NCI-H2107 treated with DMSO at 0.1 percent for 48 hours (cell line): ENCODE measurements around the gene SEZ6L.

ENCODE experiments used
- DNase-seq: peaks from one replicate; lab custom pipeline; 2025; ENCODE audit not compliant: unreplicated experiment; lab: John Stamatoyannopoulos, UW

The SEZ6L gene

DNA sequence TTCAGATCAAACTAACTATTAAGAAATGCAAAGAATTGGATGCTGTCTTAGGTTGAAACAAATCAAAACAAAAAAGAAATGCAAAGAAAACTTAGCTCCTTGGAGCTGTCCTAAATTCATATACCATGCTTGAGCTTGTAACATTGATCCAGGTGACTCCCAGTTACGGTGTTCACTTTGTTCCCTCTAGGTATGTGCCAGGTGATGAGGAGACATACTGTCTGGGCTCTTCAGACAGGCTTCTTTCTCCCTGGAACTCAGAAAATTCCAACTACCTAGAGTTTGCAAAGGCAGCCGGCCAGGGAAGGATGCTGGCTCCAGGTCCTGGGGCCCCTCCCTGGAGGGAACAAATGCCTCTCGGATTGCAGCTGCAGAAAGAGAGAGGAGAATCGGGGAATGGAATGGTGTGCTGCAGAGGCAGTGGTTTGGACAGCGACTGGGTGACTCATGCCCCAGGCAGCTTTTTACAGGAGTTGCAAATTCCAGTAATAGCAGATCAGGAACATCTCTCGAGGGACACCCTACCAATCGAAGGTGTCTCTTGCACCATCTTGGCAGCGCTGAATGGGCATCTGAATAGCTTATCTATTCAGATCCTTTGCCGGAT lies 247.5 kb downstream of the SEZ6L start:
- no peak for DNase-seq

DNA sequence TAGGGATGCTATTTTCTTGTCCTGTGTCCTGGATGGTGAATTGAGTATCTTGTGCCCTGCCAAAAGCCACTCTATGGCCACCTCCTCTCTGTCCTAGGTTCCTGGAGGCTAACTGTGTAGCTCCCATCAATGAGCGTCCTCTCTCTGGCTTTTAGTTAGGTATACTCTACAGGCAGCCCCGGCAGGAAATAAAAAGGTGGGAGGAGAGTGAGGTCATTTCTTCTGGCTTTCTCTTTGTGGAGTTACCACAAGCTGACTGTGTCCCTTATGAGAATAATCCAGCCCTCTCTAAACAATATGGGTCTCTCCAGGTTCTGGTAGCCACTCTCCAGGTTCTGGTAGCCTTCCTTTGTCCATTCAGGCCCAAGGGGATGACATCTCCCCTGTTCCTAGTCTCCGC lies 248.1 kb downstream of the SEZ6L start:
- no peak for DNase-seq

DNA sequence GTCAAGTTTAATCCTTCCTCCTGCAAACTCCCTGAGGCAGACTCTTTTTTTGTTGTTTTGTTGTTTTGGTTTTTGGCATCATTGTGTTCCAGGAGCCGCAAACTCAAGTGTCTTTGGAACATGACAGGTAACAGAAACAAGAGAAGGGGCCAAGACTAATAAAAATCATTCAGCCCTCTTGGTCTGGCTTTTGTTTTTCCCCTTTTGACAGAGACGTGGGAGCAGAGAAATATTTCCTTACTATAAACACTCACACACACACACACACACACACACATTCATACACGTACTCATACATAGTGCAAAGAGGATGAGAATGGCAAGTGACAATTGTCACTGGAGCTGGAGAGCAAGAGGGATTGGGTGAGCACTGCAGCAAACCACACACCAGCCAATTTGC lies 249.4 kb downstream of the SEZ6L start:
- no peak for DNase-seq

DNA sequence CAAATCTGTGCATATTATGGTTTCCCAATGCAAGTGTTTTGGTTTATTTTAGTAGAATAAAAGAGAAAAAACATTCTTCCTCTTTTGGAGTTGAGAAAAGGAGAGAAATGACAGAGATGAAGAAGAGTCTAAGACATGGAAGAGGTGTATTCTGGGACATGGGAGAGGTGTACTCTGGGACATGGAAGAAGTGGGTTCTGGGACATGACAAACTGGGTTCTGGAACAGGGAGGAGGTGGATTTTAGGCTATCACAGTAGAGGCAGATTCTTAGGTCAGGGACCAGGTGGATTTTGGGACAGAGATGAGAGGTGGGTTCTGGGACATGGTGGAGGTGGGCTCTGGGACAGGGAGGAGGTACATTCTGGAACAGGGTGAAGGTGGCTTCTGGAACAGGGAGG lies 257.7 kb downstream of the SEZ6L start:
- DNase-seq: no peak

DNA sequence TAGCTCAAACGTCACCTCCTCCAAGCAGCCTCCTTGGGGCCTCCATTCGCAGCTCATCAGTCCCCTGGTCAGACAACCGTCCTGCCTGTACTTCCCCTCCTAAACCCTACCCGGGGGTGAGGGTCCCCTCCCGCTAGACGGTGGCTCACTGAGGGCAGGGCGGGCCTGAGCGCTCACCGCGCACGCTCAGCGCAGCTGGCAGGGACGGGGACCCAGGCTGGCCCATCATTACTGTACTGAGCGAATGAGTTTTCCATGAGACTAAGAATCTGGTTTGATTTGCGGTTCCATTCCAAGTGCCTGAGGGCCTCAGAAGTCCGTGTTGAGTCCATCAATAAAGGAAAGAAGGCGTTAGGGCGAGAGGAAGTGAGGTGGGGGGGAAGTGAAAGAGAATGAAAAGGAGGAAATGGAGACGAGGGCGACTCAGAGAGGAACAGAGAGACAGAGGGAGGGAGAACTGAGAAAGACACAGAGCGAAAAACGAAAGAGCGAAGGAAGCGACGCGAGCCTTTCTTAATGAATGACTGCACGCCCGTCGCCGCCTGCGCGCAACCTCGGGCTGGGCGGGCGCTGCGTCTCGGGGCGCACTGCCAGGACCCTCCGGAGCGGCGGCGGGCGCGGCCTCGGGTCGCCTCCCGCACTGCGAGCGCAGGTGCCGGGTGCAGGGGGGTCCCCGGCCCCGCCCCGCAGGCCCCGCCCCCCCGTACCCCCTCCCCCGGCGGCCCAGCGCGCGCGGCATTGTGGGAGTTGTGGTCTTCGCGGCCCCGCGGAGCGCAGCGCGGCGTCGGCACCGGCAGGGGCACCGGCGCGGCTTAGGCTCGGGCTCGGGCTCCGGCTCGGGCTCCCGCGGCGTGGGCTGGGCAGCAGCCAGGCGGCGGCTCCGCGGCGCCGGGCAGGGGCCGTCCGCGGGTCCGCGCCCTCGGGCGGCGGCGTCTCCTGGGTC lies 259.5 kb downstream of the SEZ6L start, which contains the start of gene ASPHD2:
Gene ASPHD2, plus strand, starts transcription at position 746 of the 943 bp plus-strand sequence. CDS start 4,356 bp downstream, outside the sequence.
- DNase-seq: no peak

- DNase-seq: no peak
Measured at GRCh38 chr22:26429458-26430286, 260.4 kb downstream of the SEZ6L start.

- DNase-seq: no peak
Measured at GRCh38 chr22:26430600-26430999, 261.3 kb downstream of the SEZ6L start.

DNA sequence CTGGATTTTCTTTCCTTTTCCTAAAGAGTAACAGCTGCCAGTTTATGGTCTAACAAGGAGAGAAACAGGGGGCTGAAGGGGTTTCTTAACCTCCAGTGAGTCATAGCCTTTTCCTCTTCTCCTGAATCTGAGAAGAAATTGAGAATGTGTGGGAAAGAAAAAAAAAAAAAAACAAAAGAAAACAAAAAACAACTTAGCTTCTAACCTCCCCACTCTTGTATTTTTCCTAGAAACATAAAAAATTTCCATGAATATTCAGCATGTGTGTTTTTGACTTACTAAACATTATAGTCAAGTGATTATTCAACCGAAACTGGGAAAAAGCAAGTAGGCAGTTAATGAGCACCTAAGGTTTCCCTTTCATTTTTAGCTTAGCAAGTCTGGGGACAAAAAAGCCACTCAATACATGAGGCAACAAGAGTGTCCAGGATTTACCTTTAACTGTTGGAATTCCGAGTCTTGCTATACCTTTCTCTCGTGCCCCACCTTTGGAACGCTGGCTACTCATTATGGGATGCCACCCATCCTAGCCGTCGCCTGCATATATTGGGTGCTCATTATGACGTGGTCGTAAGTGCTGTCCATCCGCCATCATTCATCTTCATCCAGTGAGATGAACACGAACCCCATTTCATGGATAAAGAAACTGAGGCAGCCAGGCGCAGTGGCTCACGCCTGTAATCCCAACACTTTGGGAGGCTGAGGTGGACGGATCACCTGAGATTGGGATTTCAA lies 262.2 kb downstream of the SEZ6L start:
- DNase-seq: no peak

GRCh38 chr22:26432619-26433311 lies 263.5 kb downstream of the SEZ6L start:
- DNase-seq: no peak
